Fibroblast of mammary gland (primary cell): ENCODE measurements around the gene AGAP1.

Experiments used
- DNase-seq: peaks from one replicate; pipeline ENCODE4 v3.0.0-alpha.2; 2010; ENCODE audit warnings: low read depth
- H3K4me3 ChIP-seq: 2 replicates; pipeline ENCODE4 v1.5.1; 2011; ENCODE audit warnings: low read depth, mild to moderate bottlenecking, low read length, moderate library complexity; ENCODE audit not compliant: control insufficient read depth
- TF ChIP-seq, protein P1 (sequence below): conservative IDR thresholded peaks from 2 replicates; pipeline ENCODE4 v1.5.1; 2011; ENCODE audit warnings: low read depth, low read length, inconsistent platforms; ENCODE audit not compliant: control insufficient read depth, insufficient read depth

Gene AGAP1

GRCh38 chr2:235849489-235849888 is 355.6 kb downstream of the AGAP1 start:
- DNase-seq = no peak
- TF ChIP-seq, protein P1, sequence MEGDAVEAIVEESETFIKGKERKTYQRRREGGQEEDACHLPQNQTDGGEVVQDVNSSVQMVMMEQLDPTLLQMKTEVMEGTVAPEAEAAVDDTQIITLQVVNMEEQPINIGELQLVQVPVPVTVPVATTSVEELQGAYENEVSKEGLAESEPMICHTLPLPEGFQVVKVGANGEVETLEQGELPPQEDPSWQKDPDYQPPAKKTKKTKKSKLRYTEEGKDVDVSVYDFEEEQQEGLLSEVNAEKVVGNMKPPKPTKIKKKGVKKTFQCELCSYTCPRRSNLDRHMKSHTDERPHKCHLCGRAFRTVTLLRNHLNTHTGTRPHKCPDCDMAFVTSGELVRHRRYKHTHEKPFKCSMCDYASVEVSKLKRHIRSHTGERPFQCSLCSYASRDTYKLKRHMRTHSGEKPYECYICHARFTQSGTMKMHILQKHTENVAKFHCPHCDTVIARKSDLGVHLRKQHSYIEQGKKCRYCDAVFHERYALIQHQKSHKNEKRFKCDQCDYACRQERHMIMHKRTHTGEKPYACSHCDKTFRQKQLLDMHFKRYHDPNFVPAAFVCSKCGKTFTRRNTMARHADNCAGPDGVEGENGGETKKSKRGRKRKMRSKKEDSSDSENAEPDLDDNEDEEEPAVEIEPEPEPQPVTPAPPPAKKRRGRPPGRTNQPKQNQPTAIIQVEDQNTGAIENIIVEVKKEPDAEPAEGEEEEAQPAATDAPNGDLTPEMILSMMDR = no peak
- no peak overlapping the region for H3K4me3 ChIP-seq

- TF ChIP-seq, protein P1 = no peak
- no peak for DNase-seq
- no peak overlapping the region for H3K4me3 ChIP-seq
These were observed 356.4 kb downstream of the AGAP1 start for GRCh38 chr2:235850289-235850688.

- TF ChIP-seq, protein P1 = no peak
- H3K4me3 ChIP-seq = no peak overlapping the region
- DNase-seq = peak; percentile 22
These were observed 357.1 kb downstream of the AGAP1 start for GRCh38 chr2:235850771-235851551.

GRCh38 chr2:235851828-235852525 is 358.1 kb downstream of the AGAP1 start:
- TF ChIP-seq, protein P1 = no peak
- no peak for DNase-seq
- H3K4me3 ChIP-seq = no peak overlapping the region

DNA sequence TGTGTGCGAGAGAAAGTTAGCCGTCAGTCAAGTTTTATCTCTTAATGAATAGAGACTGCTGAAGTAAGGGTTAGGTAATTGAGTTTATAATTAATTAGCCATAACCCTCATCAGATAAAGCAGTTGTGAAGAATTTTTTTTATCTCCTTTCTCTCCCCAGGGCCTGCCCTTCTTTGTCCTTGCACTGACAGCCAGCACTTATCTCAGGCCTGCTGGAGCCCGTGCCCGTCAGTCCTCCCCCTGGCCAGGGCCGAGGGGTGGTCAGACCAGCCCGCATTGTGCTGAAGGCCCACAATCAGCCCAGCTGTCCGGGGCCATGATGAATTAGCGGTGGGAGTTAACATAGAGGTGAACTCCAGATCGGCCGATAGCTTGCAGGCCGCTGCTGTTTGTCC is 358.7 kb downstream of the AGAP1 start:
- DNase-seq = no peak
- TF ChIP-seq, protein P1 = no peak
- H3K4me3 ChIP-seq = no peak overlapping the region

DNA sequence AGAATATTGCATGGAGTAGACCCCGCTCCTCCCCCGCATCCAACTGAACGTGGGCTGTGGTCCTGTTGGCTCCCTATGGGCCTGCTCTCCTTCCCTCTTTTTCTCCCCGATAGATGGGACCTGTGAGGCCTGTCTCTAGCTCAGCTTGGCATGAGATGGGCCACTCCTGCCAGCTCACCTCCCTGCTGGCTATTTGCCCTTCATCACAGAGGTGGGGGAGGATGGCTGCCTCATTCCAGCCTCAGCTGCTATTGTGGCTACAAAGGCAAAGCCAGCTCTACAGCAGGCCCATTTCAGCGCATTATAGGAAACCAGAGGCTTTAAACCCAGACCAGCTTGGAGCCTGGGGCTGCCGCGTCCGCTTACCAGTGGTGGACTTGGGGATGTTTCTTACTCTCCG is 360.4 kb downstream of the AGAP1 start:
- no peak overlapping the region for H3K4me3 ChIP-seq
- no peak for DNase-seq
- TF ChIP-seq, protein P1 = no peak
